ENCODE results near the gene HOXB3.

DNA sequence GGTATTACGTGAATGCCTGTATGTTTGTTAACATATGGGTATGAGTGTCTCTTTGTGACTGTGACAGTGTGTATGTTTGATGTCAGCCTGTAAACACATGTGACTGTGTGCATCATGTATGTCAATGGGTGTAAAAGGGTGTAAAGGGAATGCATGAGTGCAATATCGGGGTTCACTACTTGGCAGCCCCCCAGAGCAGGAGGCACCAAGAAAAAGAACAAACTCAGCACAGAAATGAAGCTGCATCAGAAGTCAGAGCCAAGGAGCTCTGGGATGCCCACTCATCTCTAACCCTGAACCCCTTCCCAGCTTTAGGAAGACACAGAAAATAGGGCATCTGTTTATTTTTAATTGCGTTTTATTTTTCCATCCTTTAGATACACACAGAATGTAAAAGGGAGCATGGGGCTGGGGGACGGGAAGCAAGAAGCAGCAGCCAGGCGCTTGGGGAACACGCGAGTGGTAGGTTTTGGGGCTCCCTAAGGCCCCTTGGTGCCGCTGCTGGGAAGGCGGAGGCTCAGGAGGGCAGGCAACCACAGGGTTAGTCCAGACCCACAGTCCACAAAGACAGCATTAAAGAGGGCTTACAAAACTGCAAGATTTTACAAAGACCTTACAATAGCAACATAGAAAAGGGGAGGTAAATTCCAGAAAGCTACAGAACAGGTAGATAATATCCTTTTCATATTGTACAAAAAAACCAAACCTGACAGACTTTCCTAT is 17.0 kb upstream of the HOXB3 start:
- no peak for TF ChIP-seq POLR2AphosphoS5 (IDR thresholded peaks at IDR 0.05)
- no peak for TF ChIP-seq POLR2A (IDR thresholded peaks at IDR 0.05)
- TF ChIP-seq, protein P1, sequence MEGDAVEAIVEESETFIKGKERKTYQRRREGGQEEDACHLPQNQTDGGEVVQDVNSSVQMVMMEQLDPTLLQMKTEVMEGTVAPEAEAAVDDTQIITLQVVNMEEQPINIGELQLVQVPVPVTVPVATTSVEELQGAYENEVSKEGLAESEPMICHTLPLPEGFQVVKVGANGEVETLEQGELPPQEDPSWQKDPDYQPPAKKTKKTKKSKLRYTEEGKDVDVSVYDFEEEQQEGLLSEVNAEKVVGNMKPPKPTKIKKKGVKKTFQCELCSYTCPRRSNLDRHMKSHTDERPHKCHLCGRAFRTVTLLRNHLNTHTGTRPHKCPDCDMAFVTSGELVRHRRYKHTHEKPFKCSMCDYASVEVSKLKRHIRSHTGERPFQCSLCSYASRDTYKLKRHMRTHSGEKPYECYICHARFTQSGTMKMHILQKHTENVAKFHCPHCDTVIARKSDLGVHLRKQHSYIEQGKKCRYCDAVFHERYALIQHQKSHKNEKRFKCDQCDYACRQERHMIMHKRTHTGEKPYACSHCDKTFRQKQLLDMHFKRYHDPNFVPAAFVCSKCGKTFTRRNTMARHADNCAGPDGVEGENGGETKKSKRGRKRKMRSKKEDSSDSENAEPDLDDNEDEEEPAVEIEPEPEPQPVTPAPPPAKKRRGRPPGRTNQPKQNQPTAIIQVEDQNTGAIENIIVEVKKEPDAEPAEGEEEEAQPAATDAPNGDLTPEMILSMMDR (IDR thresholded peaks at IDR 0.05), result no peak
- no peak for TF ChIP-seq EP300 (IDR thresholded peaks at IDR 0.05)
